COR-L47 (cell line): ENCODE results near the gene CAMK4.

Experiments
- DNase-seq: peaks from one replicate; lab custom pipeline; 2025; lab: John Stamatoyannopoulos, UW

CAMK4 gene

DNA sequence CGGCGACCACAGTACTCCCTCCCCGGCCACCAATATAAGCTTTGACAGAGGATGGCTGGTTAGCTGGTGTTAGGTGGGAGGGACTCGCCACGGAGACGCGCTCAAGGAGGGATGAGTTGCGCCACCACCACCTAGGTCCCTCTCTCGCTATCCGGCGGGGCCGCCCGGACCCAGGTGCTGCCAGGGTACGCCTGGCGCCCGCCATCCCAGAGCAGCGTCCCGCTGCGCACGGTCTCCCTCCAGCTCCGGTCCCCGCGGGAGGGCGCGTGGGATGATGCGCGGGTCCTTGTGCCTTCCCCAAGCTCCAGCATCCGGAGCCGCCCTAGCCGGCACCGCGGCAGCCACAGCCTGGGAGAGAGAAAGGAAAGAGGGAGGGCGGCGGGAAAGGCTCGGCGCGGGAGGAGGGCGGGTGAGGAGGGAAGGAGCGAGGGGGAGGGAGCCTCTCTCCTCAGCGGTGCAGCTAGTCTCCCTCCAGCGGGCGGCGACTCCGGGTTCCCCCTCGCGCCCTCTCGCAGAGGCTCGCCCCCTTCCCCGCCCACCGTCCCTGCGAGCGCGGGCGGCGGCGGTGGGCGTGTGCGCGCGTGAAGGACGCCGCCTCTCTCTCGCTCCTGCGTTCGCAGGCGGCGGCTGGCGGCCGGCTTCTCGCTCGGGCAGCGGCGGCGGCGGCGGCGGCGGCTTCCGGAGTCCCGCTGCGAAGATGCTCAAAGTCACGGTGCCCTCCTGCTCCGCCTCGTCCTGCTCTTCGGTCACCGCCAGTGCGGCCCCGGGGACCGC is at the start of gene CAMK4:
TSS of gene CAMK4 (plus strand) at position 598 of the 774 bp plus-strand sequence. CDS start at position 698, 100 bp downstream.
- DNase-seq: peak; percentile 89

DNA sequence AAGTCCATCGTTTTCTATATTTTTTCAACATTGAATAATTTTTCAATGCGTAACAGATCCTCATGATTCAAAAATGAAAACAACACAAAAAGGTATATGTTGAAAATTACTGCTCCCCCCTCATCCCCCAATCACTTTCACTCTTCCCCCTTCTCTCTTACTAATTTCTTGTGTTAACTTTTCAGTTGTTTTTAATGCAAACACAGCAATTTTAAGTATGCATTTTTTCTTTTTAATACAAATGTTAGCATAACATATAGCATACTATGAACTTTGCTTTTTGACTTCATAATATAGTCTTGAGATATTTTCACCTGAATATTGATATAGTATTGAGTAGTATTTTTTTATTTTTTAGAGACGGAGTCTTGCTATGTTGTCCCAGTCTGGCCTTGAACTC is 41.1 kb upstream of the CAMK4 start:
- no peak for DNase-seq

DNA sequence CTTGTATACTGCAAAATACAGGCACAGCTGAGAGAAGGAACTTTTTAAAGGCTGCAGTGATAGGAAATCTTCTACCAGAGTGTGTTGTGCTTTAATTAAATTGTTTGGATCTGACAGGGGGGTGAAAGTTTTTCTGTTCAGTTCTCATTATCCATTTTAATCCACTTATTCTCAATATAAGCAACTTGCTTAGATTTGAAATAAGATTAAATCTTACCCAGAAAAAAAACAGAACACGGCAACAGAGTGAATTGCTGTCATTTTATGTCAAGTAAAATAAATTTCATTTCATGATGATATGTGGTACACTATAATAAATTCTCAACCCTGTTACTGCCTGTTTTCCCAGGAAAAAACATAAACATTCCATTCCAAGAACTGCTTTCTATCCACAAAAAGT is 37.1 kb upstream of the CAMK4 start:
- no peak for DNase-seq

DNA sequence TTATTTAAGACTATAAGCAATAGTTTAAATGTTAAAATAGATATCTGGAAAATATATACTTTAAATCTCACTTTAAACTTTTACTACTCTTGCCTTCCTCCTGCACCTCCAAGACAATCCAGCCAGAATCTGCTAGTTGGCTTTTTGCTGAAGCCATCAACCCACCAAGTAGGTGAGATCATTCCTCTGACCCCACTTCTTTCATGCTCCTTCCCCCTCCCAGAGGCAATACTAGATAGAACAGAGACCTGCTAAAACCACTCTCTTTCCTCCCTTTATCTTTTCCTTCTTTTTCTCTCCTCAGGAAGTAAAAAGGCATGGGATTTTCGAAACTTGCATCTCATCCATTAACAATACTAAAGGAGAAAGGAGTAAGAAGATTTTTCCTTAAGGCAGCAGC is 30.1 kb upstream of the CAMK4 start:
- DNase-seq: no peak

DNA sequence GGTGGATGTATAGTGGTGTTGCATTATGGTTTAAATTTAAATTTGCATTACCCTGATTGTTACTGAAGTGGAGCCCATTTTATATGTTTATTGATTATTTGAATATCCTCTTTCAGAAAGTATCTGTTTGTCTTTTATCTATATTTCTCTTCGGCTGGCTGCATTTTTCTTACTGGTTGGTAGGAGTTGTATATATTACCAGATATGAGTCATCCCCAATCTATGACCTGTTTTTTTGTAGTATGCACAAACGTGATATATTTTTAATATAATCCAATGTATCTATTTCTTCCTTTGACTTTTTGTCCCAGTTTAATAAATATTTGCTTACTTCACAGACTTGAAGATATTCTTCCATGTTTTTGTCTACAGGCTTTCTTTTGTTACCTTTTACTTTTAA is 29.3 kb upstream of the CAMK4 start:
- DNase-seq: no peak

DNA sequence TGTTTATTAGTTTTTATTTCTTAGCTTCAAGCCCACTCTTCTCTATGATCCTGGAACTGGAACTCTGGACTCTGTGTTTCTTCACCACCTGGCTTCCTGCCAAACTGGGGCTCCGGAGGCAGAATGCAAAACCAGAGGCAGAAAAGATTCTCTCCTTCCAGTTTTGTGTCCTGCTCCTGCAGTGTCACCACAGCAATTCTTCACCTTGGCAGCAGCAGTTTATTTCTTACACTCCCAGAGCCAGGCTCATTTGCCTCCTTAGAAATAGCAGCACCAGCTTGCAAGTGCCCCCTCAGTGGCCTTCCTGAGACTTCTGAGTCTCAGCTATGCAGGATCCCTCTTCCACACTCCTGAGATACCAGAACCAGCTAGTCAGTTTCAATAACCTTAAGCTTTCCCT is 26.7 kb upstream of the CAMK4 start:
- no peak for DNase-seq

DNA sequence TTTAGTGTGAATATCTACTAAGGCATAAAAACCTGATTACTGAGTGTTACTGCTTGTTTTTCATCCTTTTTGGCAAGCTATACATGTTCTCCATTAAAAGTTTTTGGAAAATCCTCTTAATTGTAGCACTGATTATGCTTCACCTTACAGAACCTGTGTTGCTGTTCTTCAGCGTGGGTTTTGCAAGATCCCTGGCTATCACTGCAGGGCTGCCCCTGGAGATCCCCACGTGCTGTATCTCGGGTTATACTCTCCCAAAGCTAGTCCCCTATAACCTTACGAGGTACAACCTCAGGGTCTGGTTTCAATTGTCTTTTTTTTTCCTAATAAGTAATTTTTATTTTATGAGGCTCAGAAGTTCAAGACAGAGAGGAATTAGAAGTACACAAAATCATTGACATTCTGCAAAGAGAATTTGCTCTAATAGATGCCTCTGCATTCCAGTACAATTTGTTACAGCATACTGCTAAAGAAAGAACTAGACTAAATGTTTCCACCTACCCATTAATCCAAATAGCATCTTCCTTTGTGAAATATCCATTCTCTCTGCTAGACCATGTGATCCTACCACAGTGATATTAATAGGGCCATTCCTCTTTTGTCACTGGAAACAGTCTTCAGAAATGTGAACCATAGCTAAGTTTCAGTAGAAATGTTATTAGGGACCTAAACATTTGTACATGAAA is 25.8 kb upstream of the CAMK4 start:
- DNase-seq: no peak

DNA sequence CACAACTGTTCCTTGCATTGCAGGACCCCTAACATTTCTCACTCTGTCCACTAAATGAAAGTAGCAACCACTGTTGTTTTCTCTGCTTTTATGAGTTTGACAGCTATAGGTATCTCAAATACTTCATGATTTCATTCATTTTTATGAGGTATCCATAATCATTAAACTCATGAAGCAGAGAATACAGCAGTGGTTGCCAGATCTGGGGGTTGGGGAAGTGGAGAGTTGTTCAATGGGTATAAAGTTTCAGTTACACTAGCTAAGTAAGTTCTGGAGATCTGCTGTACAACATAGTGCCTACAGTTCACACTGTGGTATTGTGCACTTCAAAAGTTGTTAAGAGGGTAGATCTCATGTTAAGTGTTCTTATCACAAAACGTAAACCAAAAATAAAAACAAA is 23.4 kb upstream of the CAMK4 start:
- DNase-seq: no peak

DNA sequence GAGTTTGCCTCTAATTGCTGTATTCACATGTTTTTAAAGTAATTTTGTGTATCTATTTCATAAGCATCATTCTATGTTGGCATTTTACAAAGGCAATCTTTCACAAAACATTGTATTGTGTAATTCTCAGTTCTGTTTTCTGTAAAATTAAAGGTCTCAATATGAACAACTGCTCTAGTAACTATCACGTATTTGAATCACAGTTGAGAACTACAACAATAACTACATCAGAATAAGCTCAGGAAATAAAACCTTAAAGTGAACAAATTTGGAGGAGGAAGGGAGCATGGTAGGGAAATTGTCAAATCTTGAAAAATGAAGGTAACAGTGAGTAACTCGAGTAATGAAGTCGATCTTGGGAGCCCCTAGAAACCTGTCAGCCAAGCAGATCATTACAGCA is 22.5 kb upstream of the CAMK4 start:
- no peak for DNase-seq

DNA sequence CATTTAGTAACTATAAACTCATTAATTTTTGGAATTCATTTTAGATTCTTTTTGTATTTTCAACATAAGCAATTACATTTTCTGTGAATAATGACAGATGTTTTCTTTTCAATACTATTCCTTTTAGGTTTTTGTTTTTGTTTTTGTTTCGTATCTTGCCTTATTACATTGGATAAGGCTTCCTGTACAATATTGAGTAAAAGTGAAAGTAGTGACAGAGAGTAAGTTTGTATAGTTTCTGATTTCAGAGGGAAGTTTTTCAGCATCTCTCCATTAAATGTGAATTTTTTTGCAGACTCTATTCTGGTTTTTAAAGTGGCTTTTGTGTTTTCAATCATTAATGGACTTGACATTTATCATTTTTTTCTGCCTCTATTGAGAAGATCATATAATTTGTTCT is 12.8 kb upstream of the CAMK4 start:
- no peak for DNase-seq

DNA sequence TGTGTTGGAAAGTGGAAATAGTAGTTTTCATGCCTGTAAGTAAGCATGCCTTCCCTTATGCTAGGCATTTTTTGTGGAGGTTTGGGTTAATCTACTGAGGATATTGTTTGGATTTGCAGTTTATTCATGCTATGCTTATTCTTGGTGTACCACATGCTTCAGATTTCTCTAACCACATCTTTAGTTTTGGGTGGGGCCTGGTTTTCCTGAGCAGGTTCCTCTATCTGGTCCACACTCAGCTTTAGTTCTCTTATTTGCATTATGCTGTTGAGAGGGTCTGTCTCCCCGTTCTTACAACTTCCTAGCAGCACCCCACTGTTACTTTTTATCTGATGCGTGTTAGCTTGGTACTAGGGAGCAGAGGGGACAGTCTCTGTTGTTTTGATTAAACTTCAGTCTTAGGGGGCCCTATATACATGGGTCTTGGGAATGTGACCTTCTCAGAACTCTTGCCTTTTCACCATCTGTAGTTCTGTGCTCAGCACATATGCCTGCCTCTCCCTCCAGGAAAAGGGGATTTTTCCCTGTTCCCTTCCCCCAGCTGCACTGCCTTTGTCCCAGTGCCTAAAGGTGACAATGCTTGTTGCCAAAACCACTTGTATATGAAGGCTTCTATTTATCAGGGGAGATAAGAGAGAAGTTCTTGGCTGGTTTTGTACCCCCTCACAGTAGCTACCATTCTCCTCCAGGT is 10.0 kb upstream of the CAMK4 start:
- no peak for DNase-seq

DNA sequence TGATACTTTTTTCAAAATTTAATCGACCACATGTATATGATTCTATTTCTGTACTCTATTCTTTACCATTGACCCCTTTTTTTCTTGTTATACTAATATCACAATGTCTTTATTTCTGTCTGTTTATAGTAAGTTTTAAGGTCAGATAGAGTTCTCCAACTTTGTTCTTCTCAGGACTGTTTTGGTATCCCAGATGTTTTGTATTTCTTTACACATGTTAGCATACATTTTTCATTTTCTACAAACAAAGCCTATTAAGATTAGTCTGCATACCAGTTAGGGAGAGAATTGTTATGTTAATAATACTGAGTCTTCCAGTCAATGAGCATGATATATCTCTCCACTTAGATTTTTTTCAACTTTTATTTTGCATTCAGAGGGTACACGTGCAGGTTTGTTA is 8.2 kb upstream of the CAMK4 start:
- no peak for DNase-seq

DNA sequence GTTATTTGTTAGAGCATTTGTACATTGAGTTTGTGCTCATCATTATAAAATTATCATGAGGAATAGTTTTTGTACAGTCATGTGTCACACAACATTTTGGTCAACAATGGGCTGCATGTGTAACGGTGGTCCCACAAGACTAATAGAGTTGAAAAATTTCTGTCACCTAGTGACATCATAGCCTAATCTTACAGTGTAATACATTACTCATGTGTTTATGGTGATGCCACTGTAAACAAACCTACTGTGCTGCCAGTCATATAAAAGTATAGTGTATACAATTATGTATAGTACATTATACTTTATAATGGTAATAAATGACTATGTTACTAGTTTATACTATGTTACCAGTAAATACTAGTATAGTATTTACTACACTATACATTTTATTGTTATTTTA is 3.0 kb upstream of the CAMK4 start:
- no peak for DNase-seq

DNA sequence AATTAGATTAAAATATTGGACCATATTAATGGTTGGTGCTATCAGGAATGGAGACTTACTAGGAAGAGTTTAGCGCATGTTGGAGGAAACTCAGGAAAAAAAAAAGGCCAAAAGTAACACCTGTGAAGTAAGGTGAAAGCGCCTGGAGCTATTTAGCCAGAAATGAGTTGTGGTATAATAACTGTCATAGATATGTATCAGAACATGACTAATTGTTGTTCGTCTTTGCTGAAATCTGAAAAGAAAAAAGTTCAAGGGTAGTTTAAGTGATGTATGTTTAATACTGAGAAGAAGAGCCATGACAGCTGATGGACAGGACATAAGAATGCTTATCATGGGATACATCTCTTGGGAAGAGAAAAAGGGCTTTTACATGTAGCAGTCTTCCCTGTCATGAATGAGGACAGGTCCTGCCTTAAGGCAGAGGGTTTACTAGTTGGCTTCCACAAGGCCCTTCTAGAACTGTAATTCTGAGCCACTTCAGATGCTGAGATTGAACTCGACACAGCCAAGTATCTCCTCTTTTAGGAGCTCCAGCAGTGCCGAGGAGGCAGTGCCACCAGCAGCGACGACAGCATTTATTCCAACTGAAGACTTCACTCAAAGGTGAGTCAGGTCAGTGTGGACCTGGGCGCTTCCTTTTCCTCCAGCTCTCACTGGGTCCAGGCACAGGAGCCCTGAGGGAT is 940 bp upstream of the CAMK4 start:
- DNase-seq: no peak

DNA sequence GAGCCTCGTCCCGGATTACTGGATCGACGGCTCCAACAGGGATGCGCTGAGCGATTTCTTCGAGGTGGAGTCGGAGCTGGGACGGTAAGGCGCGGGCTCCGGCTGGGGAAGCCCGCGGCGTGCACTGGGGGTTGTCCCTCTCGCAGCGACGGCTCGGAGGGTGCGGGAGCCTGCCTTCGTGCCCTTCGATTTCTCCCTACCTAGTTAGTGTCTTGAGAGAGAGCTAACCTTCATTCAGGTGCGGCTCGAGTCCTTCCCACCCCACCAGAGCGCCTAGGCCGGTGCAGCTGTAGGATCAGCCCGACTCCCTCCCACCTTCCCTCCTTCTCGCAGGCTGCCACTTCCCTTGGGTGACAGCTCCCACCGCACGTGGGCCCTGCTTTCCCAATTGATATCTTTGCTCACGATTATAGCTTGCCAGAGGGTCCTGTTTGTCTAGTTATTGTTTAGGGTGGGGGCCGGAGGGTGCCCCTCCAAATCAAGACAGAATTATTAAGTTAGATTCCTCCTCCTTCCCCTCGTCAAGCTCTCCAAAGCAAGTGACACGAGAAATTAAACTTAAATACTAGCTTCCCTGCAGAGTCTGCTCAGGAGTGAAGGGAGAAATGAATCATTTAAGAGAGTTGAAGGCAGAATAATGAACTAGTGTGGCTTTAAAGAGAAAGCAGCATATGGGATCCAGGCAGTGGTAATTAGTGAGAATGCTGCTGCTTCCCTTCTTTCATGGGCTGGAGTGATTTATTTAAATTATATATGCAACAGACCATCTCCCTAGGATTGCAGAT is 569 bp downstream of the CAMK4 start:
- peak; percentile 55 for DNase-seq

DNA sequence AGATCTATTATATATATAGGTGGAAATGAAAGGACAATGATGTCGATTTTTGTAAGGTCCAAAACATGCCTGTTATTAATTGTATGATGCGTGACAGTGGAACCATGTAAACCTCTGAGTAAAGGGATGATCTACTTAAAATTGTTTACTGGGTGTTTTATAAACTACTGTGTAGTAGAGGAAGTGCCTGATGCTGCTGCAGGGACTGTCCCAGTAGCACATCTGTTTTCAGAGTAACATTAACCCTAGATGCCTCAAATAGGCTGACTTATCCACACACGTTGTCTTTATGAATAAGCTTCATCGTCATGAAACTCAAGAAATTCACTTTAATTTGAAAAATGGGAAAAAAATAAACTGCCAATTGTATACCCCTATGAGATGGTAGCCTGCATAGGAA is 1.7 kb downstream of the CAMK4 start:
- no peak for DNase-seq

DNA sequence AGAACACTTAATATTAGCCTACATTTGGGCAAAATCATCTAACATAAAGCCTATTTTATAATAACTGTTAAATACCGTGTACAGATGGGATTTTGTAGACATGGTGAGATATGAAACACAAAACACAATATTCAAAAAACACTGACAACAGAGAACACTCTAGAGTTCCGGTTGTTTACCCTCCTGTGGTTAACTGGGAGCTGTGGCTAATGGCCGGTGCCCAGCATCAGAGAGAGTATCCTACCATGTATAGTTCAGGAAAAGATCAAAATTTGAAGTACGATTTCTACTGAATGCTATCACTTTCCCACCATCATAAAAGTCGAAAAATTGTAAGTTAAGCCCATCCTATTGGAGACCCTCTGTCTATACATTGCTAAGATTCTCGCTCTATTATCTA is 2.4 kb downstream of the CAMK4 start:
- no peak for DNase-seq

DNA sequence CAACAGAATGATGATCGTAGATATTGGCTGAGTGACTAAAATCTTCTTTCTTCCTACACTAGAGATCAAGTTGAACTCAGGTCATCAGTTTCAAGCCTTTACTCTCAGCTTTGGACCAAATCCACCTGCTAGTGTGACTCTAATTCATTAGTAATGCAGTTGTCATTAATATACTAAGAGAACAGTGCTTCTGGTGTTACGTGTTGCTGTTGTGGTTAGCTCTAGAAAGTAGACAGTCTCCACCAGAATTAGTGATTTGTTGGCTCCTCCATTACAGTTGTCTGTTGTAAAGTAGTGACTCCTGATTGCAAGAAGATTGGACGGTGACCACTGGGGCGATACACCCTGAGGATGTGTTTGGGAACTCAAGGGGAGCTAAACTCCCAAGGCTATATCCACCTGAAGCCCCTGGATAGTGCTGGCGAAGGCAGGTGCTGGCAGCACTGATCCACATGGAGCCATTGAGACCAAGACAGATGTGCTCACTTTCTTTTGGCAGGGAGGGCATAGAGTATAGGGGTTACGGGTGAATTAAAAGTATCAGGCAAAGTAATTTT is 3.1 kb downstream of the CAMK4 start:
- no peak for DNase-seq

DNA sequence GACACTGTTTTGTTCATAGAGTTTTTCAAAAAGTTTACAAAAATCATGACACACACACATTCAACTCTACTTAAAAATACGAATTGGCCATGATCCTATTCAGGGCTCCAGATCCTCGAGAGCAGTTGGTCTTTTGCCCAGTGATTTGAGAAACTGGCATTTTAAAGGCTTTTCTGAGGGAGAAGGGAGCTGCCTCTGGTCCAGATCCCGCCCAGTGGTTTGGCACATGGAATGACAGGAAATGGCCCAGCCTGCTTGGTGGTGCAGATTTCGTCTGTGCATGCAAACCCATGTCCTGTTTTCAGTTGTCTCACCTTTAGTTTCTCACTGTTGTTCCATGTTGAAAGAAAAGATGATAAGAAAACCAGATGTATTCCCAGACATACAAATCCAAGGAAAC is 3.6 kb downstream of the CAMK4 start:
- no peak for DNase-seq

DNA sequence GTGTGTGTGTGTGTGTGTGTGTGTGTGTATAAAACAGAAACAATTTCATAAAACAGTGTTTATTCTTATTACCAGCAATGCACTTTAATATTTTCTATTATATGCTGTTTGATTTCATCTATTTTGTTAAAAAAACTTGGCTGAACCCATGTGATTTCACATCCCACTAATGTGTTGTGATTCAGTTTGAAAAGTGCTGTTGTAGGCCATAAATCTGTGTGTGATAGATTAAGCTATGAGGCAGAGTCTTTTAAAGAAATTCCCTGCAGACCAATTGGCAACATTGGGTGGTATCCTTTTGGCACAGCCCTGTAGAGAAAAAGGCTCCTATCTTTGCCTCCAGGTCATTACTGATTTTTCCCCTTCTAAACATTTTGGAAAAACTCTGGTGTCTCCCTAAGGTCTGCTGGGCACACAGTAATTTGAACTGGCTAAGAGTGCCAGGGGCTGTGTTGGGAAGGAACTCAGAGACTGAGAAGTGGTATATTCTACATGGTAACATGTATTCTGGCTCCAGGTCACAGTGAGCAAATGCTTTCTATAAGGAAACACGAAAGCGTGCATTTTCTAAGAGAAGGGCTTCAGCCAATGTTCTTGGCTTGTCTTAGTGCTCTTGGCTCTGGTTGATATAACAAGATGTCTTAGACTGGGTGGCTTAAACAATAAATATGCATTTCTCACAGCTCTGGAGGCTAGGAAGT is 4.5 kb downstream of the CAMK4 start:
- no peak for DNase-seq
